ENCODE data around the gene CRB1.

DNA sequence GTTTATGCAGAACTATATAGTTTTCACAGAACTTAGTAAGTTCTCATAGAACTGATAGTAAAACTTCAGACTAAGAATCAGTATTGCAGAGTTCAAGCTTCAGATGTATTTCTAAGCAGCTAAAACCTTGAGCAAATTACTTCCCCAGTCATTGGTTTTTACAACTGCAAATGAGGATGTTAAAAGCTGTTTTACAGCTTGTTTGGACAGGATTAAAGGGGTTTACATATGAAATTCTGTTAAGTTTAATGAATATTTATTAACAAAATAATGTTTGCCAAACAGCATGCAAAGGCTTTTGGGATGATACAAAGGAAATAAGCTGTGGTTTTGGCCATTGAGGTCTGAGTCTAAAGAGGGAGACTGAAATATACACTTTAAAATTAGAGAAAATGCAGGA, 39.1 kb downstream of the CRB1 start:
- TF ChIP-seq, protein P1, sequence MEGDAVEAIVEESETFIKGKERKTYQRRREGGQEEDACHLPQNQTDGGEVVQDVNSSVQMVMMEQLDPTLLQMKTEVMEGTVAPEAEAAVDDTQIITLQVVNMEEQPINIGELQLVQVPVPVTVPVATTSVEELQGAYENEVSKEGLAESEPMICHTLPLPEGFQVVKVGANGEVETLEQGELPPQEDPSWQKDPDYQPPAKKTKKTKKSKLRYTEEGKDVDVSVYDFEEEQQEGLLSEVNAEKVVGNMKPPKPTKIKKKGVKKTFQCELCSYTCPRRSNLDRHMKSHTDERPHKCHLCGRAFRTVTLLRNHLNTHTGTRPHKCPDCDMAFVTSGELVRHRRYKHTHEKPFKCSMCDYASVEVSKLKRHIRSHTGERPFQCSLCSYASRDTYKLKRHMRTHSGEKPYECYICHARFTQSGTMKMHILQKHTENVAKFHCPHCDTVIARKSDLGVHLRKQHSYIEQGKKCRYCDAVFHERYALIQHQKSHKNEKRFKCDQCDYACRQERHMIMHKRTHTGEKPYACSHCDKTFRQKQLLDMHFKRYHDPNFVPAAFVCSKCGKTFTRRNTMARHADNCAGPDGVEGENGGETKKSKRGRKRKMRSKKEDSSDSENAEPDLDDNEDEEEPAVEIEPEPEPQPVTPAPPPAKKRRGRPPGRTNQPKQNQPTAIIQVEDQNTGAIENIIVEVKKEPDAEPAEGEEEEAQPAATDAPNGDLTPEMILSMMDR (IDR thresholded peaks at IDR 0.05; ENCODE audit: low read depth, low read length, poor library complexity, severe bottlenecking), result no peak
- TF ChIP-seq EZH2phosphoT487 (IDR thresholded peaks at IDR 0.05; ENCODE audit: borderline replicate concordance, low read length), result no peak

All from DOHH2 (cell line).